DND-41 (cell line): Measurements from ENCODE around the gene GPR89B.
"Not testable (repeated sequence)": the region's sequence is repeated elsewhere in the genome, so short reads cannot be mapped to it uniquely, and the experiment has no call there.

Experiments used
- CTCF ChIP-seq: IDR thresholded peaks from 2 replicates; pipeline ENCODE4 v1.5.1; 2012; ENCODE audit warnings: borderline replicate concordance, low read length, moderate library complexity, mild to moderate bottlenecking; ENCODE audit not compliant: poor library complexity, severe bottlenecking; ENCODE audit errors: extremely low read depth
- EZH2 ChIP-seq: IDR thresholded peaks from 3 replicates; pipeline ENCODE4 v1.6.1; 2012; ENCODE audit warnings: borderline replicate concordance, low read depth, mild to moderate bottlenecking, moderate library complexity, low read length, inconsistent platforms; ENCODE audit not compliant: severe bottlenecking

- TF ChIP-seq EZH2, CTCF: not testable (repeated sequence)
Observed at GRCh38 chr1:147964575-147964974, 36.4 kb downstream of the GPR89B start.
